SU-DHL-6 (cell line): ENCODE data around the gene IKZF5.

Experiments
- CTCF ChIP-seq: fragments of 200-600 bp; sonication (generic); IDR thresholded peaks from one replicate; pipeline ENCODE4 v1.5.1; 2017; ENCODE audit warnings: antibody characterized with exemption, mild to moderate bottlenecking, low read length, moderate library complexity; ENCODE audit not compliant: insufficient read depth, poor library complexity, severe bottlenecking
- EZH2phosphoT487 ChIP-seq: fragments of 200-600 bp; sonication (generic), shearing (Covaris generic); conservative IDR thresholded peaks from 2 replicates; pipeline ENCODE4 v1.6.1; 2018; ENCODE audit warnings: mild to moderate bottlenecking, antibody characterized with exemption, low read length, moderate library complexity, mixed read lengths

- no peak for TF ChIP-seq CTCF
- no peak for TF ChIP-seq EZH2phosphoT487
These were observed 4.3 kb downstream of the IKZF5 start for GRCh38 chr10:123004298-123004697.
